Osteoblast (primary cell): ENCODE measurements around the gene PARD3B. TPM values are rescaled to one million over a fixed set of nuclear protein-coding genes. Genes with fewer than 3 reads are reported as not detected.

ENCODE experiments used
- DNase-seq: peaks from one replicate; pipeline ENCODE4 v3.0.0; 2011; ENCODE audit warnings: low spot score, mixed read lengths; ENCODE audit not compliant: insufficient read length; ENCODE audit errors: missing footprints
- H2AFZ ChIP-seq: 2 replicates; pipeline ENCODE4 v1.6.0; 2011; ENCODE audit warnings: mild to moderate bottlenecking, low read length
- H3K27ac ChIP-seq: 2 replicates; pipeline ENCODE4 v1.5.1; 2011; ENCODE audit warnings: mild to moderate bottlenecking, low read depth, low read length, moderate library complexity
- H3K27me3 ChIP-seq: 2 replicates; pipeline ENCODE4 v1.6.0; 2012; ENCODE audit warnings: mild to moderate bottlenecking, control low read depth, inconsistent platforms, low read length, moderate library complexity; ENCODE audit not compliant: insufficient read depth
- H3K36me3 ChIP-seq: 2 replicates; pipeline ENCODE4 v1.5.1; 2011; ENCODE audit warnings: mild to moderate bottlenecking, low read length, control low read depth, moderate library complexity; ENCODE audit not compliant: insufficient read depth
- H3K4me1 ChIP-seq: 2 replicates; pipeline ENCODE4 v1.5.1; 2011; ENCODE audit warnings: mild to moderate bottlenecking, low read length, control low read depth, moderate library complexity; ENCODE audit not compliant: insufficient read depth
- H3K4me2 ChIP-seq: 2 replicates; pipeline ENCODE4 v1.6.0; 2011; ENCODE audit warnings: mild to moderate bottlenecking, low read length; ENCODE audit not compliant: insufficient read depth
- H3K4me3 ChIP-seq: fragments of 200-600 bp; sonication (generic); 3 replicates; pipeline ENCODE4 v1.5.1; 2012; ENCODE audit warnings: mild to moderate bottlenecking, low read length, inconsistent platforms; ENCODE audit not compliant: insufficient read depth
- H3K79me2 ChIP-seq: 2 replicates; pipeline ENCODE4 v1.6.0; 2012; ENCODE audit warnings: mild to moderate bottlenecking, low read length, control low read depth, inconsistent platforms; ENCODE audit not compliant: insufficient read depth
- H3K9me3 ChIP-seq: 2 replicates; pipeline ENCODE4 v1.5.1; 2011; ENCODE audit warnings: low read depth, low read length, control low read depth
- H4K20me1 ChIP-seq: 2 replicates; pipeline ENCODE4 v1.6.0; 2012; ENCODE audit warnings: mild to moderate bottlenecking, low read length, control low read depth; ENCODE audit not compliant: insufficient read depth
- CTCF ChIP-seq: IDR thresholded peaks from 2 replicates; pipeline ENCODE4 v1.5.1; 2011; ENCODE audit warnings: mild to moderate bottlenecking, low read depth, low read length, moderate library complexity; ENCODE audit errors: extremely low read depth
- total RNA-seq: library from RNA; depleted of rRNA; stranded (reverse); fragments of >200 nt; gene quantifications from 2 replicates; pipeline ENCODE4 v1.2.3, GENCODE V29; 2012

Gene PARD3B
- total RNA-seq, 1 donor: 22.4 TPM

- Histone ChIP-seq H3K79me2 (peaks cover 2% of the 10 kb centered on the region), H2AFZ (no peak overlapping the region), H3K4me3 (no peak overlapping the region), H3K27ac (no peak overlapping the region), H4K20me1 (no peaks in the 10 kb centered on the region), H3K9me3 (no peaks in the 10 kb centered on the region), H3K27me3 (no peaks in the 10 kb centered on the region), H3K4me2 (no peak overlapping the region), H3K4me1 (peaks cover 8% of the 10 kb centered on the region), H3K36me3 (no peaks in the 10 kb centered on the region)
- no peak for DNase-seq
- TF ChIP-seq CTCF: no peak
Measured at GRCh38 chr2:204650611-204651010, 105.3 kb downstream of the PARD3B start.

DNA sequence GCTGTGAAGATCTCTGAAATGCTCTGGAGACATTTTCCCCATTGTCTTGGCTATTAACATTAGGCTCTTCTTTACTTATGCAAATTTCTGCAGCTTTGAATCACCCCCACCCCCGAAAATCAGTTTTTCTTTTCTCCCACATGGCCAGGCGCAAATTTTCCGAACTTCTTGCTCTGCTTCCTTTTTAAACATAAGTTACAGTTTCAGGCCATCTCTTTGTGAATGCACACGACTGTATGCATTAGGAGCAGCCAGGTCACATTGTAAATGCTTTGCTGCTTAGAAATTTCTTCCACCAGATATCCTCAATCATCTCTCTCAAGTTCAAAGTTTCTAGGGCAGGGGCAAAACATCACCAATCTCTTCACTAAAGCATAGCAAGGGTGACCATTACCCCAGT, 106.8 kb downstream of the PARD3B start:
- H3K4me3 ChIP-seq: no peak overlapping the region
- no peaks in the 10 kb centered on the region for H4K20me1 ChIP-seq
- H3K4me2 ChIP-seq: no peak overlapping the region
- TF ChIP-seq CTCF: no peak
- no peak overlapping the region for H2AFZ ChIP-seq
- H3K27me3 ChIP-seq: no peaks in the 10 kb centered on the region
- no peaks in the 10 kb centered on the region for H3K79me2 ChIP-seq
- no peaks in the 10 kb centered on the region for H3K36me3 ChIP-seq
- no peak for DNase-seq
- H3K4me1 ChIP-seq: peaks cover 7% of the 10 kb centered on the region
- no peak overlapping the region for H3K27ac ChIP-seq
- no peaks in the 10 kb centered on the region for H3K9me3 ChIP-seq

DNA sequence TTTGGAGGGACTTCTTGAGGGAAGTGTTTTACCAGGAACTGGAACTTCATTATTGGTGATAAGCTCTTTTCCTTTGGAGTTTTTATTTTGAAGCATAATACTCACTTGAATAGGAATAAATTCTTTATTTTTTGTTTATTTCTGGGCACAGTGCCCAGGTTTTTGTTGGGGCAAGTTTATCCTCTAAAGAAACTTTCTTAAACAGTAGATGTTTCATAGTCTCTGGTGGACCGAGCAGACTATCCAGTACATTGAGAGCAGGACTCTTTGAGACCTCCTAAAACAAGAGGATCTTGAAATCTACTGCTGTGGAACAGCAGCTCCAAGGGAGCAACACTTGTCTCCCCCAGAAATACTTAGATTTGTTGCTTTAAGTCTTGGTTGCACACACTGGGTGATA, 109.4 kb downstream of the PARD3B start:
- DNase-seq: no peak
- Histone ChIP-seq H4K20me1 (no peaks in the 10 kb centered on the region), H3K27ac (no peak overlapping the region), H3K4me2 (no peak overlapping the region), H2AFZ (no peak overlapping the region), H3K79me2 (no peaks in the 10 kb centered on the region), H3K9me3 (no peaks in the 10 kb centered on the region), H3K4me1 (peaks cover 7% of the 10 kb centered on the region), H3K36me3 (no peaks in the 10 kb centered on the region), H3K27me3 (no peaks in the 10 kb centered on the region), H3K4me3 (no peak overlapping the region)
- TF ChIP-seq CTCF: no peak

- H3K27me3 ChIP-seq: no peaks in the 10 kb centered on the region
- no peak for TF ChIP-seq CTCF
- no peak overlapping the region for H3K27ac ChIP-seq
- no peaks in the 10 kb centered on the region for H3K9me3 ChIP-seq
- H3K4me1 ChIP-seq: peaks cover 7% of the 10 kb centered on the region
- no peaks in the 10 kb centered on the region for H3K79me2 ChIP-seq
- H3K36me3 ChIP-seq: no peaks in the 10 kb centered on the region
- no peaks in the 10 kb centered on the region for H4K20me1 ChIP-seq
- no peak for DNase-seq
- H2AFZ ChIP-seq: no peak overlapping the region
- H3K4me3 ChIP-seq: no peak overlapping the region
- H3K4me2 ChIP-seq: no peak overlapping the region
Measured at GRCh38 chr2:204655101-204655500, 109.8 kb downstream of the PARD3B start.
